ENCODE measurements around the gene ZCCHC2. TPM values are rescaled to one million over a fixed set of nuclear protein-coding genes. Genes with fewer than 3 reads are reported as not detected.

The ZCCHC2 gene
- 3.2 and 15.5 TPM in 2 replicates for total RNA-seq (2014; rRNA removed; shearing (Covaris generic); ENCODE audit: low replicate concordance)

GRCh38 chr18:62522504-62523254 lies at the start of gene ZCCHC2:
ZCCHC2 (plus strand) TSS chr18:62523025; CDS start chr18:62523425, 400 bp downstream.
- in situ Hi-C loops (cut with HindIII; ENCODE audit: low pct_unique_long_range_greater_than_20kb, low sequenced_read_pairs), result no loop called here
- DNase-seq (ENCODE audit: low read depth), result peak; percentile 98

- no peak for DNase-seq (ENCODE audit: low read depth)
- in situ Hi-C loops (cut with HindIII; ENCODE audit: low pct_unique_long_range_greater_than_20kb, low sequenced_read_pairs), result no loop called here
Observed at GRCh38 chr18:62479574-62479973, 43.3 kb upstream of the ZCCHC2 start.

GRCh38 chr18:62480927-62481326 lies 41.9 kb upstream of the ZCCHC2 start:
- in situ Hi-C loops (cut with HindIII; ENCODE audit: low pct_unique_long_range_greater_than_20kb, low sequenced_read_pairs), result no loop called here

GRCh38 chr18:62484941-62485340 lies 37.9 kb upstream of the ZCCHC2 start:
- DNase-seq (ENCODE audit: low read depth), result no peak
- in situ Hi-C loops (cut with HindIII; ENCODE audit: low pct_unique_long_range_greater_than_20kb, low sequenced_read_pairs), result no loop called here

More at GRCh38 chr18:62480927-62481326, 41.9 kb upstream of the ZCCHC2 start:
- no peak for DNase-seq (ENCODE audit: low read depth)

- in situ Hi-C loops (cut with HindIII; ENCODE audit: low pct_unique_long_range_greater_than_20kb, low sequenced_read_pairs), result no loop called here
- DNase-seq (ENCODE audit: low read depth), result peak; percentile 79
Observed at GRCh38 chr18:62485684-62486083, 37.1 kb upstream of the ZCCHC2 start.

- peak; percentile 58 for DNase-seq (ENCODE audit: low read depth)
- in situ Hi-C loops (cut with HindIII; ENCODE audit: low pct_unique_long_range_greater_than_20kb, low sequenced_read_pairs), result no loop called here
Observed at GRCh38 chr18:62486290-62486964, 36.4 kb upstream of the ZCCHC2 start.

- DNase-seq (ENCODE audit: low read depth), result no peak
Observed at GRCh38 chr18:62487161-62487560, 35.7 kb upstream of the ZCCHC2 start.

GRCh38 chr18:62490967-62491695 lies 31.7 kb upstream of the ZCCHC2 start:
- in situ Hi-C loops (cut with HindIII; ENCODE audit: low pct_unique_long_range_greater_than_20kb, low sequenced_read_pairs), result no loop called here
- DNase-seq (ENCODE audit: low read depth), result no peak

More at GRCh38 chr18:62487161-62487560, 35.7 kb upstream of the ZCCHC2 start:
- in situ Hi-C loops (cut with HindIII; ENCODE audit: low pct_unique_long_range_greater_than_20kb, low sequenced_read_pairs), result no loop called here

- in situ Hi-C loops (cut with HindIII; ENCODE audit: low pct_unique_long_range_greater_than_20kb, low sequenced_read_pairs), result no loop called here
- DNase-seq (ENCODE audit: low read depth), result no peak
Observed at GRCh38 chr18:62493033-62493862, 29.6 kb upstream of the ZCCHC2 start.

GRCh38 chr18:62494764-62495163 lies 28.1 kb upstream of the ZCCHC2 start:
- no peak for DNase-seq (ENCODE audit: low read depth)
- in situ Hi-C loops (cut with HindIII; ENCODE audit: low pct_unique_long_range_greater_than_20kb, low sequenced_read_pairs), result no loop called here

- no peak for DNase-seq (ENCODE audit: low read depth)
- in situ Hi-C loops (cut with HindIII; ENCODE audit: low pct_unique_long_range_greater_than_20kb, low sequenced_read_pairs), result no loop called here
Observed at GRCh38 chr18:62496262-62496661, 26.6 kb upstream of the ZCCHC2 start.

GRCh38 chr18:62497190-62497772 lies 25.5 kb upstream of the ZCCHC2 start:
- DNase-seq (ENCODE audit: low read depth), result no peak
- in situ Hi-C loops (cut with HindIII; ENCODE audit: low pct_unique_long_range_greater_than_20kb, low sequenced_read_pairs), result no loop called here

GRCh38 chr18:62498616-62499262 lies 24.1 kb upstream of the ZCCHC2 start:
- in situ Hi-C loops (cut with HindIII; ENCODE audit: low pct_unique_long_range_greater_than_20kb, low sequenced_read_pairs), result no loop called here

GRCh38 chr18:62499263-62499650 lies 23.6 kb upstream of the ZCCHC2 start:
- no peak for DNase-seq (ENCODE audit: low read depth)
- in situ Hi-C loops (cut with HindIII; ENCODE audit: low pct_unique_long_range_greater_than_20kb, low sequenced_read_pairs), result no loop called here

More at GRCh38 chr18:62498616-62499262, 24.1 kb upstream of the ZCCHC2 start:
- DNase-seq (ENCODE audit: low read depth), result no peak

GRCh38 chr18:62500174-62500573 lies 22.7 kb upstream of the ZCCHC2 start:
- DNase-seq (ENCODE audit: low read depth), result no peak
- in situ Hi-C loops (cut with HindIII; ENCODE audit: low pct_unique_long_range_greater_than_20kb, low sequenced_read_pairs), result no loop called here

- no peak for DNase-seq (ENCODE audit: low read depth)
- in situ Hi-C loops (cut with HindIII; ENCODE audit: low pct_unique_long_range_greater_than_20kb, low sequenced_read_pairs), result no loop called here
Observed at GRCh38 chr18:62500966-62501591, 21.7 kb upstream of the ZCCHC2 start.
